HG02798 (cell line): Measurements from ENCODE around the gene SLC22A1.

ENCODE experiments used
- ATAC-seq: cut with Tn5 transposase; IDR thresholded peaks from one replicate; pipeline ENCODE4 v1.9.1; 2021; ENCODE audit warnings: mild to moderate bottlenecking; ENCODE audit not compliant: unreplicated experiment, poor library complexity

The SLC22A1 gene

DNA sequence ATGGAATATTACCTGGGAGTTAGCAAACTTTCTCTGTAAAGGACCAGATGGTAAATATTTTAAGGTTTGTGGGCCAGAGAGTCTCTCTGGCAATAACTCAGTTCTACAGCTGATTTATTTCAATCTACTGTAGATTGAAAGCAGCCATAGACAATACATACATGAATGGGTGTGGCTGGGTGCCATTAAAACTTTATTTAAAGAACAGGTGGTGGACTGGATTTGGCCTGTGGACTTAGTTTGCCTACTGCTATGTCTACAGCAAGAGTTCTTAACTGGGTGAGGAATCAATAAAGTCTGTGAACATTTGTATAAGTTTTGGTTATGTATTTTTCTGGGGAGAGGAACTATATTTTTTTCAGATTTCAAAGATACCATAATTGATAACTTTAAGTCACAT is 81.9 kb downstream of the SLC22A1 start:
- ATAC-seq = no peak

DNA sequence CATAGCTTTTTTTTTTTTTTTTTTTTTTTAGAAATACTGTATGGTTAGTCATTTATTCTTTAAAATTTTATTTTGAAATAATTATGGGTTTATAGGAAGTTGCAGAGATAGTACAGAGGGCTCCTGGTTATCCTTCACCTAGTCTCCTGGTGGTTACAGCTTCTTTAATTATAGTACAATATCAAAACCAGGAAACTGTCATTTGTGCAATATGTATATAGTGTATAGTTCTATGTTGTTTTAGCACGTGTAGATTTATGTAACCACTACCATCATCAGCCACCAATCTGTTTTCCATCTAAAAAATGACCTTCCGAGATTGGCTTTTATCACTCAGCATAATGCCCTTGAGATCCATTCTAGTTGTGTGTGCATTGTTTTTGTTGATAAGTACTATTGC is 82.3 kb downstream of the SLC22A1 start:
- ATAC-seq = no peak

DNA sequence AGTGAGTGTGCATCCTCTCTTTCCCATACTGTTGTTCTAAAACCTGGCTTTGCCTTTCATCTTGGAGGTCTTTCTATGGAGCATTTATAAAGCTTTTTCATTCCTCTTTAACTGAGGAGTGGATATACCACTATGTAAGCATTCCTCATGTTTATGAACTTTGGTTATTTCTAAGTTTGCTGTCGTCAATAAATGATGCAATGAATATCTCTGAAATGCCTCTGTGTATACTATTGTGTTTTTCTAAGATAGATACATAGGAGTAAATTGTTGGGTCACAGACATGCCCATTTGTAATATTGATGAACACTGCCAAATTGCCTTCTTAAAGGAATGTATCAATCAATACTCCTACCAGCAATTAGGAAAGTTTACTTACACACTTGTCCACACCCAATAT is 83.1 kb downstream of the SLC22A1 start:
- no peak for ATAC-seq

DNA sequence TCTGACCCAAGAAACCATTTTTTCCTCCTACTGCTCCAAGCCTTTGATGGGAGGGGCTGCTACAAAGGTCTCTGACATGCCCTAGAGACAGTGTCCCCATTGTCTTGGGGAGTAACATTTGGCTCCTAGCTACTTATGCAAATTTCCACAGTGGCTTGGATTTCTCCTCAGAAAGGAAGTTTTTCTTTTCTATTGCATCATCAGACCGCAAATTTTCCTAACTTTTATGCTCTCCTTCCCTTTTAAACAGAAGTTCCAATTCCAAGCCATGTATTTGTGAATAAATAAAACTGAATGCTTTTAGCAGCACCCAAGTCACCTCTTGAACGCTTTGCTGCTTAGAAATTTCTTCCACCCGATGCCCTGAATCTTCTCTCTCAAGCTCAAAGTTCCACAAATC is 86.0 kb downstream of the SLC22A1 start:
- ATAC-seq = no peak
